Mesothelial cell of epicardium (in vitro differentiated cells): ENCODE results near the gene PLD5. TPM values are rescaled to one million over a fixed set of nuclear protein-coding genes. Genes with fewer than 3 reads are reported as not detected.
"Not testable (repeated sequence)": the region's sequence is repeated elsewhere in the genome, so short reads cannot be mapped to it uniquely, and the experiment has no call there.

Source experiments
- DNase-seq, 2 experiments: peaks; one replicate each; pipeline ENCODE4 v3.0.0; 2021; ENCODE audit warnings: low spot score in 2 of 2; ENCODE audit not compliant: unreplicated experiment in 2 of 2
- H3K27ac Mint-ChIP-seq: 2 replicates; pipeline ENCODE4 v1.8.0; 2021; ENCODE audit warnings: mixed read lengths
- H3K27me3 Mint-ChIP-seq: 2 replicates; pipeline ENCODE4 v1.8.0; 2021; ENCODE audit warnings: low read depth, mixed read lengths
- H3K36me3 Mint-ChIP-seq: 2 replicates; pipeline ENCODE4 v1.8.0; 2021; ENCODE audit warnings: mixed read lengths
- H3K4me1 Mint-ChIP-seq: 2 replicates; pipeline ENCODE4 v1.8.0; 2021; ENCODE audit warnings: mixed read lengths
- H3K4me3 Mint-ChIP-seq: 2 replicates; pipeline ENCODE4 v1.8.0; 2021; ENCODE audit warnings: mild to moderate bottlenecking, moderate library complexity, mixed read lengths
- H3K9me3 Mint-ChIP-seq: 2 replicates; pipeline ENCODE4 v1.8.0; 2021; ENCODE audit warnings: mixed read lengths
- total RNA-seq: library from RNA; stranded (reverse); gene quantifications from 3 replicates; pipeline ENCODE4 v1.2.1, GENCODE V29; 2021
- TF ChIP-seq, protein P1 (sequence below): fragments of 200-600 bp; sonication (generic); IDR thresholded peaks from one replicate; pipeline ENCODE4 v1.5.0; 2021; ENCODE audit warnings: antibody characterized with exemption; ENCODE audit not compliant: unreplicated experiment

PLD5 gene
- total RNA-seq, 1 donor from 2014 or later, result 4.3 TPM

DNA sequence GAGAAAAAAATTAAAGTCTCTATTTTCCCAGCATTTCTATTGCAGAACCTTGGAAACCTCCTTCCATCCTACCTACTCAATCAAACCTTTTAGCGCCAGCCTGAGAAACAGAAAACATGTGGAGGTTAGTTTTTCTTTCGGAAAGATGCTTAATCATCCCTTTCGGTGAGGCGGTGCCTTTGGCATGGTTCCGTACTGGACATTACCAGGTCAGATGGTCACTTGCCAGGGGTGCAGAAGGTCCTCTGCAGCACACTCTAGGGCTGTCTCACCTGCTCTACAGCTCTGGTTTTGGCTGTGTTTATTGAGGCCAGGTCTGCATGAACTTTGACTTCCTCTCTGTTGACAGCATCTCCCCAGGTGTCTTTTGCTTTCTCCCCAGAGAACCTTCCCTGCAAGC lies 121.5 kb downstream of the PLD5 start:
- no peak for DNase-seq
- H3K4me3 Mint-ChIP-seq, result no peak overlapping the region
- TF ChIP-seq, protein P1, sequence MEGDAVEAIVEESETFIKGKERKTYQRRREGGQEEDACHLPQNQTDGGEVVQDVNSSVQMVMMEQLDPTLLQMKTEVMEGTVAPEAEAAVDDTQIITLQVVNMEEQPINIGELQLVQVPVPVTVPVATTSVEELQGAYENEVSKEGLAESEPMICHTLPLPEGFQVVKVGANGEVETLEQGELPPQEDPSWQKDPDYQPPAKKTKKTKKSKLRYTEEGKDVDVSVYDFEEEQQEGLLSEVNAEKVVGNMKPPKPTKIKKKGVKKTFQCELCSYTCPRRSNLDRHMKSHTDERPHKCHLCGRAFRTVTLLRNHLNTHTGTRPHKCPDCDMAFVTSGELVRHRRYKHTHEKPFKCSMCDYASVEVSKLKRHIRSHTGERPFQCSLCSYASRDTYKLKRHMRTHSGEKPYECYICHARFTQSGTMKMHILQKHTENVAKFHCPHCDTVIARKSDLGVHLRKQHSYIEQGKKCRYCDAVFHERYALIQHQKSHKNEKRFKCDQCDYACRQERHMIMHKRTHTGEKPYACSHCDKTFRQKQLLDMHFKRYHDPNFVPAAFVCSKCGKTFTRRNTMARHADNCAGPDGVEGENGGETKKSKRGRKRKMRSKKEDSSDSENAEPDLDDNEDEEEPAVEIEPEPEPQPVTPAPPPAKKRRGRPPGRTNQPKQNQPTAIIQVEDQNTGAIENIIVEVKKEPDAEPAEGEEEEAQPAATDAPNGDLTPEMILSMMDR, result no peak
- H3K4me1 Mint-ChIP-seq, result peaks cover 6% of the 10 kb centered on the region
- peaks cover under 1% of the 10 kb centered on the region for H3K9me3 Mint-ChIP-seq
- no peak overlapping the region for H3K27ac Mint-ChIP-seq
- H3K27me3 Mint-ChIP-seq, result no peaks in the 10 kb centered on the region
- H3K36me3 Mint-ChIP-seq, result no peaks in the 10 kb centered on the region

DNA sequence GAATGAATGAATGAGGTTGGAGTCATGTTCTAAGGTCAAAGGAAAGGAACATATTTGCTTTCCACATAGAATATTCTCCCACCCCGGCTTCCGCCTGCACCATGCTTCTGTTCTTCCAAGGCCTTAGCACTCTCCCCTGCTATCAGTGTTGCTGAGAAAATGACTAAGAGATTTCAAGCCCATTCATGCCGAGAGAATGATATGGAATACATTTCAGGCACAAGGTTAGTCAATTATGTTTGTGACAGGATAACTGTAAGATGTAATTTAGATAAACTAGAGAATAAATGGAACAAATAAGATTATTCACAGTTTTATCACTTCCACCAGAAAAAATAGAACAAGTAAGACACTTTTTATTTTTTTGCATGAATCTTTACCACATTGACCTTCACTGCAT lies 122.6 kb downstream of the PLD5 start:
- Mint-ChIP-seq H3K4me1 (peaks cover 6% of the 10 kb centered on the region), H3K27me3 (no peaks in the 10 kb centered on the region), H3K36me3 (no peaks in the 10 kb centered on the region), H3K27ac (no peak overlapping the region), H3K9me3 (no peaks in the 10 kb centered on the region), H3K4me3 (no peak overlapping the region)
- TF ChIP-seq, protein P1, result no peak
- DNase-seq, result no peak

DNA sequence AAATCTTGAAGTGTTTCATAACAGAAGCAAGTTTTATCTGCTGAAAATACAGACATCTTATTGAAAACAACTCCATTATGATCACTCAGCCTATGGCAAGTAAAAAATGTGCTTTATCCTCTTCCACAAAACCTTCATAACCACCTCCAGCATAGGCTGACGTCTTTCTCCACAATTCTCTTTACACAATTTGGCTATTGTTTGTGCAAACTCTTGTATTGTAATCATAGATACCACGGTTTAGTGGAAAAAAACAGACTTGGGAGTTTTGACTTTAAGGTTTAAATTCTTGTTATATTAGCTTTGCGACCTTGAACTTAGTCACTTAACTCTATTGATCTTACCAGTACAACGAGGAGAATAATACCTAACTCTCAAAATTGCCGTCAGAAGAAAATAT lies 126.1 kb downstream of the PLD5 start:
- Mint-ChIP-seq H3K4me1 (peaks cover 6% of the 10 kb centered on the region), H3K36me3 (no peaks in the 10 kb centered on the region), H3K27me3 (no peaks in the 10 kb centered on the region), H3K27ac (no peak overlapping the region), H3K9me3 (no peaks in the 10 kb centered on the region), H3K4me3 (no peak overlapping the region)
- no peak for DNase-seq
- TF ChIP-seq, protein P1, result no peak

- Mint-ChIP-seq H3K27ac (no peak overlapping the region), H3K27me3 (no peaks in the 10 kb centered on the region), H3K4me3 (no peak overlapping the region), H3K36me3 (no peaks in the 10 kb centered on the region), H3K4me1 (no peaks in the 10 kb centered on the region), H3K9me3 (peaks cover 8% of the 10 kb centered on the region)
- TF ChIP-seq, protein P1, result no peak
- DNase-seq, result no peak
Observed at GRCh38 chr1:242391896-242392295, 132.6 kb downstream of the PLD5 start.

DNA sequence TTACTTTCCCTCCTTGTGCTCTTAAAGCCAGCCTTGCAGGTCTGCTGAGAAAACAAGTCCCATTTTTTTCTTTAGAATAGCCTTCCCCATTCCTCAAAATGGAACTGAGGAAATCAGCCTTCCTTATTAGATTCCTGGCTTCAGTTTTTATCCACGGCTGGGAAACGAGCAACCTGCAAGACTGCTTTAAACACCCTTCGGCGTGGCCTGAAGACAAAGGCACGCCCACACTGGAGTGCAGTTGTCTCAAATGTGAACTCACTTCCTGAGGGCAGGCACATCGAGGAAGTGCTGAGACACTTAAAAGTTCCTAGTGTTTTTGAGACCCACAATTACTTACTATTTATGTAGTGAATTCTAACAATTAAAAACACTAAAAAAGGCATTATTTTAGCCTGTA lies 148.4 kb downstream of the PLD5 start:
- H3K27me3 Mint-ChIP-seq, H3K4me1 Mint-ChIP-seq, DNase-seq, H3K27ac Mint-ChIP-seq, H3K4me3 Mint-ChIP-seq, H3K36me3 Mint-ChIP-seq: not testable (repeated sequence)
- peaks cover 26% of the 10 kb centered on the region for H3K9me3 Mint-ChIP-seq

- Mint-ChIP-seq H3K27ac (peak overlapping the region; percentile 81), H3K9me3 (peaks cover 19% of the 10 kb centered on the region), H3K4me1 (peaks cover 13% of the 10 kb centered on the region)
- not testable (repeated sequence) for H3K36me3 Mint-ChIP-seq, H3K27me3 Mint-ChIP-seq, DNase-seq, H3K4me3 Mint-ChIP-seq
Observed at GRCh38 chr1:242350446-242350845, 174.1 kb downstream of the PLD5 start.

DNA sequence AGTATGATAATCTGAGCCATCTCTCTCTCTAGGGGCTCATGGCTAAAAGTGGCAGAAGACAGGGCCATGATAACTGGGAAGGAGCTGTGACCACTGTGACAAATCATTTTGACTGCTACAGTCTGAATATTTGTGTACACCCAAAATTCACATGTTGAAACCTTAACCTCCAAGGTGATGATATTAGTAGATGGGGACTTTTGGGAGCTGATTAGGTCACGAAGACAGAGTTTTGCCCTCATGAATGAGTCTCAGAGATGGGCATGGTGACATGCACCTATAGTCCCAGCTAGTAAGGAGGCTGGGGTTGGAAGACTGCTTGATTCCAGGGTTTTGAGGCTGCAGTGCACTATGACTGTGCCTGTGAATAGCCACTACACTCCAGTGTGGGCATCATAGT lies 174.9 kb downstream of the PLD5 start:
- TF ChIP-seq, protein P1, result no peak
- H3K4me1 Mint-ChIP-seq, result peaks cover 13% of the 10 kb centered on the region
- peaks cover 19% of the 10 kb centered on the region for H3K9me3 Mint-ChIP-seq
- H3K27ac Mint-ChIP-seq, result no peak overlapping the region
- DNase-seq, result no peak
- no peaks in the 10 kb centered on the region for H3K27me3 Mint-ChIP-seq
- H3K4me3 Mint-ChIP-seq, result no peak overlapping the region
- peaks cover 4% of the 10 kb centered on the region for H3K36me3 Mint-ChIP-seq

DNA sequence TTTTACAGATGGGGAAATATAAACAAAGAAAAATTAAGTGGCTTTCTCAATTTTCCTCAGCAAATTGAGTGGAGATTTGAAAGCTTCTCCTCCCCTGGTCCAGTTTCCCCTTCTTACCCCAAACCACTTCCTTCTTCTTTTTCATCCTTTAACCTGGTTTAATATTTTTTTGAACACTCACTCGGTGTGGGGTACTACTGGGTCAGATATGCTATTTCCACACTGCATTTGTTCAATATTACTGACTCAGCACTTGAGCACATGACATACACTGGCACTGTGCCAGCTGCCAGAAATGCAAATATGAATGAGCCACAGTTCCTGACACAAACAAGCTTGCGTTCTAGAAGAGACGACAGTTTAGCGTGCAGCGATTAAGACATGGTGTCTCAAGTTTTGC lies 193.6 kb downstream of the PLD5 start:
- not testable (repeated sequence) for H3K36me3 Mint-ChIP-seq, DNase-seq, H3K4me3 Mint-ChIP-seq, H3K27me3 Mint-ChIP-seq, H3K27ac Mint-ChIP-seq
- Mint-ChIP-seq H3K9me3 (peaks cover 12% of the 10 kb centered on the region), H3K4me1 (peaks cover 12% of the 10 kb centered on the region)

- not testable (repeated sequence) for H3K9me3 Mint-ChIP-seq, H3K4me3 Mint-ChIP-seq, H3K36me3 Mint-ChIP-seq, H3K27ac Mint-ChIP-seq, H3K27me3 Mint-ChIP-seq, DNase-seq
- H3K4me1 Mint-ChIP-seq, result peaks cover 25% of the 10 kb centered on the region
Observed at GRCh38 chr1:242327381-242327780, 197.1 kb downstream of the PLD5 start.

- Mint-ChIP-seq H3K9me3 (peaks cover 18% of the 10 kb centered on the region), H3K4me1 (peaks cover 20% of the 10 kb centered on the region)
- H3K27me3 Mint-ChIP-seq, DNase-seq, H3K27ac Mint-ChIP-seq, H3K36me3 Mint-ChIP-seq, H3K4me3 Mint-ChIP-seq: not testable (repeated sequence)
Observed at GRCh38 chr1:242321981-242322380, 202.5 kb downstream of the PLD5 start.
